Fibroblast of villous mesenchyme (primary cell): Measurements from ENCODE around the gene CLECL1. TPM values are rescaled to one million over a fixed set of nuclear protein-coding genes. Genes with fewer than 3 reads are reported as not detected.
"Not testable (repeated sequence)": the region's sequence is repeated elsewhere in the genome, so short reads cannot be mapped to it uniquely, and the experiment has no call there.

Experiments
- DNase-seq: peaks from one replicate; pipeline ENCODE4 v3.0.0-alpha.2; 2010; ENCODE audit warnings: low read depth
- H3K4me3 ChIP-seq: 2 replicates; pipeline ENCODE4 v1.5.1; 2011; ENCODE audit warnings: low read depth, mild to moderate bottlenecking, low read length
- total RNA-seq: library from RNA; depleted of rRNA; stranded (reverse); fragments of >200 nt; gene quantifications from 2 replicates; pipeline ENCODE4 v1.2.3, GENCODE V29; 2012
- TF ChIP-seq, protein P1 (sequence below): IDR thresholded peaks from 2 replicates; pipeline ENCODE4 v1.5.1; 2012; ENCODE audit warnings: low read depth, mild to moderate bottlenecking, low read length; ENCODE audit not compliant: insufficient read depth

CLECL1 gene
- total RNA-seq, 1 donor: not detected

DNA sequence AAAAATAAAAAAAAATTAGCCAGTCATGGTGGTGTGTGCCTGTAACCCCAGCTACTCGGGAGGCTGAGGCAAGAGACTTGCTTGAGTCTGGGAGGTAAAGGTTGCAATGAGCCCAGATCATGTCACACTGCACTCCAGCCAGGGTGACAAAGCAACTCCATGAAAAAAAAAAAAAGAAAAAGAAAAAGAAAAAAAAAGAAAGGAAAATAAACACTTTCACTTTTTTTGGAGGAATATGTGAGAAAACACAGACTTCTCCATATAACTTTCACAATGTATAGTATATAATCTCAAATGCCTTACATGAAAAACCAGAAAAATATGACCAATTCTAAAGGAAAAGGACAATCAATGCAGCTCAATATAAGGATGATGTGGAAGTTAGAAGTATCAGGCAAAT, 8.9 kb downstream of the CLECL1 start:
- DNase-seq: no peak
- no peak overlapping the region for H3K4me3 ChIP-seq
- TF ChIP-seq, protein P1, sequence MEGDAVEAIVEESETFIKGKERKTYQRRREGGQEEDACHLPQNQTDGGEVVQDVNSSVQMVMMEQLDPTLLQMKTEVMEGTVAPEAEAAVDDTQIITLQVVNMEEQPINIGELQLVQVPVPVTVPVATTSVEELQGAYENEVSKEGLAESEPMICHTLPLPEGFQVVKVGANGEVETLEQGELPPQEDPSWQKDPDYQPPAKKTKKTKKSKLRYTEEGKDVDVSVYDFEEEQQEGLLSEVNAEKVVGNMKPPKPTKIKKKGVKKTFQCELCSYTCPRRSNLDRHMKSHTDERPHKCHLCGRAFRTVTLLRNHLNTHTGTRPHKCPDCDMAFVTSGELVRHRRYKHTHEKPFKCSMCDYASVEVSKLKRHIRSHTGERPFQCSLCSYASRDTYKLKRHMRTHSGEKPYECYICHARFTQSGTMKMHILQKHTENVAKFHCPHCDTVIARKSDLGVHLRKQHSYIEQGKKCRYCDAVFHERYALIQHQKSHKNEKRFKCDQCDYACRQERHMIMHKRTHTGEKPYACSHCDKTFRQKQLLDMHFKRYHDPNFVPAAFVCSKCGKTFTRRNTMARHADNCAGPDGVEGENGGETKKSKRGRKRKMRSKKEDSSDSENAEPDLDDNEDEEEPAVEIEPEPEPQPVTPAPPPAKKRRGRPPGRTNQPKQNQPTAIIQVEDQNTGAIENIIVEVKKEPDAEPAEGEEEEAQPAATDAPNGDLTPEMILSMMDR: no peak

DNA sequence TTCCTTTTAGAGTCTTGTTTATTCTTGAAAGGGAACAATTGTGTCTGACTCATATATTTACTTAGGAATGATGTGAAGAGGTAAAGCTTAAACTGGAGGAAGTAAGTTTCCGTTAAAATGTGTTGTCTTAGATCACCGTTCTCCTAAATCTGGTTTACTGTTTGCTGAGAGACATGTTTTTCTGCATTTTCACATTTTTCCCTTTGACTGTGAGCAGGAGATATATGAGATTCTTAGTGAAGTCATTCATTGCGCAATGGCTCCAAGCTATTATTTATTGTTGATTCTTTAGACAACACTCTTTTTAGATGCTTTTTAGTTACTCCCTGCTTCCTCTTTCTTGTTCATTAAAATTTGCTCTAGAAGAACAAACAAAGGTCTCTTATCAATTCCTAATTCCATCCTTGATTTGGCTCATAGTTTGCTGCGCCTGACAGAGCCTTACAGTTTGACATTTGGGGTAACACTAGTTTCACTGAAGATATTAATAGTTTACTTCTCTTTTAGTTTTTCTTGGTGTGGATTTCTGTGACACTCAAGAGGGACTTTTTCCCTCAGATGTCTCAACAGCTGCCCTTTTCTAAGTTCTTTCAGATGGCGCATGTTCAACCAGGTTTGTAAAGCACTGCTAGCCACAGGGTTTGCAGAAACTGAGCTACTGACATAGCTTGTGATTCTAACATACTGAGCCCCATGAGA, 11.4 kb downstream of the CLECL1 start:
- peak; percentile 86 for DNase-seq
- TF ChIP-seq, protein P1: no peak
- H3K4me3 ChIP-seq: no peak overlapping the region

DNA sequence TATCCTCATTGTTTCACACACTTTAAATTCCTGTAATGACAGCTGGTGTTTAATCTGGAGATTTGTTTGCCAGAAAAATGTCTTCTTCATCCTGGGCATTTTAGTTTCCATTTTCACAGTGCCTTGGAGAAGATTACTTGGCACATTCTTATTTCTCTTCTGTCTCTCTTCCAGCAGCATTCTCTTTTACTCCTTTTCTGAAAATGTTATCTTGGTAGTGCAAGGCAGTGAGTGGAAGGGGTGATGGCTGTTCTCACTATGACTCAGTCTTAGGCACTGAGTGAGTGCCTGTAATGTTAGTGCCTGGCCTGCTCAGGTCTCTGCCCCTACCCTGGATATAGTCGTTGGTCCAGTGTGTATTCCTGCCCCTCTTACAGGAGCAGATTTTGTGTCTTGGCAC, 13.1 kb downstream of the CLECL1 start:
- TF ChIP-seq, protein P1: no peak
- no peak for DNase-seq
- H3K4me3 ChIP-seq: no peak overlapping the region

DNA sequence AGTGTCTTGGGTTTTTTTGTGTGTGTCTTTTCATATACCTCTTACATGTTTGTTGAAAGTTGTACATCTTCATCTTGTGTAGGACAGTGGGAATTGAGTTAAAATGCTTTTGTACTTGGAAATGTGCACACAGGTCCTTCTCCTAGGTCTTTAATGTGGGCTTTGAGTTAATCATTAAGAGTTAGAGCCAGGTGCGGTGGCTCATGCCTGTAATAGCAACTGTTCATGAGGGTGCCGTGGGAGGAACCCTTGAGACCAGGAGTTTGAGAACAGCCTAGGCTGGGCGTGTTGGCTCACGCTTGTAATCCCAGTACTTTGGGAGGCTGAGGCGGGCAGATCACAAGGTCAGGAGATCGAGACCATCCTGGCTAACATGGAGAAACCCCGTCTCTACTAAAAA, 13.9 kb downstream of the CLECL1 start:
- TF ChIP-seq, protein P1: no peak
- no peak for DNase-seq
- H3K4me3 ChIP-seq: no peak overlapping the region

DNA sequence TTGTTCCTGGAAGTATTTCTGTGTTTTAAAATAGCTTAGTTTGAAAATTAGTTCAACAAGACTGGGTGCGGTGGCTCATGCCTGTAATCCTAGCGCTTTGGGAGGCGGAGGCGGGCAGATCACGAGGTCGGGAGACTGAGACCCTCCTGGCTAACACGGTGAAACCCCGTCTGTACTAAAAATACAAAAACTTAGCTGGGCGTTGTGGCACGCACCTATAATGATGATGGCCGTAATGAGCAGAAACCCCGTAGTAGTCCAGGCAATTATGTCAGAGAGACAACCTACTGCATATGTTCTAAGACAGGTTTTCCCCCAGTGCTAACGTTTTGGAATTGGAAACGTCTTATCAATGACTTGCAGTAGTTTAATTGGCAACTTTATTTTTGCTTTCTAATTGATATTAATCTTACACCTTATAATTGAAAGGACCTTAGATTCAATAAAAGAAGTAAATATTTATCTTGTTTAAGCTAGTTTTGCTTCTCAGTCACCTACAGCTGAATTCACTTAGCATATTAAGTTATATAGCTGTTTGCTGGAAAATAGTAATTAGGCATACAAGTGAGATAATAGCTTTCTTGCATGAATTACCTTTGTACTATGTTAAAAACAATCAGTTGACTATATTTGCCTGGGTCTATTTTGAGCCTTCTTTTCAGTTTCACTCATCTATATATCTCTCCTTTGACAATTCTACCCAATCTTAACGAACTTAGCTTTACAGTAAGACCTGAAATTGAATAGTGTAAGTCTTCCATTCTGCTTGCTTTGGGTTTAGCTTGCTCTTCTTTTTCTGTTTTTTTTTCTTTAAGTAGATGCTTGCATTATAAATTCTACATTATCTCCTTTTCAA, 15.6 kb downstream of the CLECL1 start:
- DNase-seq: no peak
- TF ChIP-seq, protein P1: no peak

DNA sequence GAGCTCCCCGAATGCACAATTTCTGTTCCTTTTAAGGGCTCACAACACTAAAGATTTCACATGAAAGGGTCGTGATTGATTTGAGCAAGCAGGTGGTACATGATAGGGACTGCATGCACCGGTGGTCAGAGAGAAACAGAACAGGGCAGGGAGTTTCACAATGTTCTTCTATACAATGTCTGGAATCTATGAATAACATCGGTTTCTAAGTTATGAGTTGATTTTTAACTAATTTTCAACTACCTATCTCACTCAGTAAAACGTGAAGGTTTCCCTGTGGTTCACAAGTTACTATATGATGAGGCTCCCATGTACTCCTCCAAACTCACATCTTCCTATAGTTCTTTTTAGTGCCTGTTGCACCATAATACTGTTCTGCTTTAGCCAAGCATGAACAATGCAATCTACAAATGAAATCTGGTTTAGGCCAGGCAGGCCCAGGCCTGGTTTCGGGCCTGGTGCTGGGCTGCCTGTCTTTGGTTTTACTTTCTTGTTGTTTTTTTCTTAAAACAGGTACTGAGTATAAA, 19.8 kb downstream of the CLECL1 start:
- DNase-seq, H3K4me3 ChIP-seq: not testable (repeated sequence)

More for the DNA sequence above, 15.6 kb downstream of the CLECL1 start:
- no peak overlapping the region for H3K4me3 ChIP-seq

DNA sequence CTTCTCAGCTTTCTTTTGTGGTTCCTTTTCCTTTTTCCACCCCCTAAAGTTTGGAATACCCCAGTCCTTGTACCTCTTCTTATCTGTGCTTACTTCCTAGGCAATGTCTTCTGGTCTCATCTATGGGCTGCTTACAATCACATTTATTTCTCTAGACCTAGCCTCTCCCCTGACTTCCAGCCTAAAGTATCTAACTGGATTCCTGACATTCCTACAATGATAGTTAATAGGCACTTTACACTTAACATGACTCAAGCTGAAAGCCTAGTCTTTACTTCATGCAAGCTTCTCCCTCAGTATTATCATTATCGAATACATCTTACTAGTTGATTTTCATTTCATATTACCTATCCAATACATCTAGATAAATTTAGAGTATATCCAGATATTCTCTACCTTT, 21.2 kb downstream of the CLECL1 start:
- no peak overlapping the region for H3K4me3 ChIP-seq
- TF ChIP-seq, protein P1: no peak
- peak; percentile 26 for DNase-seq
